GM19463 (cell line): ENCODE data around the gene TMEM161B.
"Not testable (repeated sequence)": the region's sequence is repeated elsewhere in the genome, so short reads cannot be mapped to it uniquely, and the experiment has no call there.

Experiments used
- ATAC-seq: cut with Tn5 transposase; IDR thresholded peaks from one replicate; pipeline ENCODE4 v1.9.1; 2021; ENCODE audit warnings: mild to moderate bottlenecking, moderate library complexity; ENCODE audit not compliant: unreplicated experiment

The TMEM161B gene

DNA sequence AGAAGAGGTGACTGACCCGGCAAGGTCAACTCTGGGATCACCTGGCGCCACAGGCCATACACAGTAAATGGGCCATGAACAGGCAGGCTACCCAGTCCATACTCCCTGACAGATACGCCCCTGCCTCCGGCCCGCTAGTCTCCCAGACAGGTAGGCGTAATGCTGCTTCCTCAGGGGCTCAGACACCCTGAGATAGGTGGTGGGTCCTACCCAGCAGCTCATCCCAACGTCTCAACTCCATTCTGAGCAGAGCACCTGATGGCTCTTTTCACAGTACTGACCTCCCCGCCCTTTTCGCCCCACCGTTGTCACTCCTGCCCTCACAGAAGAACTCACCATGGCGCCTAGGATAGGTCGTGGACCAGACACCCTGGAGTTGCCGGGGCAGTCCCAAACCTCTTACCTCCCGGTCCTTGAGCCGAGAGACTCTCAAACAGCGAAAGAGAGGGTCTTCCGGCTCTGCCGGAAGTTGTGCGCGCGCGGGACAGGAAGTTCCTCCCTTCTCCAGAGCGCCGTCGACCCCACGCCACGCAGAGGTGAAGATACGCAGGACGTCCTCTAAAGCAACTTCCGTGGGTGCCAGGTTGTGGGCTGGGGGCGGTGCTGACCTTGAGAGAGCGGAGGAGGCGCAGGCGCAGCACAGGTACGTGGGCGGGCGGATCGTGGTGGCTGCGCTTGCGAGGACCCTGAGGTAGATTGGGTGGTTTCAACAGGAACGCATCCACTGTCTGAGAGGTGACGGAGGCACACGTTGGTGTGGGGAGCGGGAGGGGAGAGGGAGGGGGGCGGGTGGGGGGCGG, at the start of gene TMEM161B:
TMEM161B (minus strand) TSS at position 461 of the 800 bp plus-strand sequence; CDS start at position 339, 122 bp downstream.
- peak; percentile 100 for ATAC-seq

DNA sequence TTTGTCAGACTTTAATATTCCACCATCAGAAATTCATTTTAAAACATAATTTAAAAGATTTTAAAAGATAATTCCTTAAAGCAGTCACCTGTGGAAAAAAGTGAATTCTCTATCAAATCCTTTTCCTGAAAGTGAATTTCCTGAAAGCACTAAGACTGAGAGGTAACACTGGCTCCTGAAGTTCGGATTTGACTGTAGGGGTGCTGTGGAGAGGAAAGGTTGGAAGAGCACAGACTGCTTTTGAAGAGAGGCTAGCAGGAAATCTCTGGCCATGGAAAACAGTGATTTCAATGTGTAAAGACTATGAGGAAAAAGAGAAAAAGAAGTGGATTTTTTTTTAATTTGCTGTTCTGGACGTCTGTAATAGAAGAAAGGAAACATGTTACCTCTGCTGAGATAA, 35.7 kb upstream of the TMEM161B start:
- no peak for ATAC-seq

DNA sequence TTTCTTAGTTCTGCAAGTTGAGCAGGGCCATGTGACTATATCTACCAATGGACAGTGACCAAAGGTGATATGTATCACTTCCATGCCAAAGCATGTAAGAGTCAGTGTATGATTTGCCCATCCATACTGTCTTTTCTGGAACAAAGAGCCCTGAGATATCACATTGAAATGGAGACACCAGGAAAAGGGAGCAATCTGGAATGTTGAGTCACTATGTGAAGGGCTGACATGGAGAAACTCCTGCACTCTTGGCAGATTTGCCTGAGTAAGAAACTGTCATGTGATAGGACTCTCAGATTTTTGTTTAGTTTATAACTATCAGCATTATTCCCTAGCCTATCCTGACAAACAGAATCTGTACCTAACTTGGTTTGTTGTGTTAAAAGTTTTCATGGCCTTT, 29.8 kb upstream of the TMEM161B start:
- no peak for ATAC-seq

GRCh38 chr5:88290801-88291200, 22.2 kb upstream of the TMEM161B start:
- no peak for ATAC-seq

DNA sequence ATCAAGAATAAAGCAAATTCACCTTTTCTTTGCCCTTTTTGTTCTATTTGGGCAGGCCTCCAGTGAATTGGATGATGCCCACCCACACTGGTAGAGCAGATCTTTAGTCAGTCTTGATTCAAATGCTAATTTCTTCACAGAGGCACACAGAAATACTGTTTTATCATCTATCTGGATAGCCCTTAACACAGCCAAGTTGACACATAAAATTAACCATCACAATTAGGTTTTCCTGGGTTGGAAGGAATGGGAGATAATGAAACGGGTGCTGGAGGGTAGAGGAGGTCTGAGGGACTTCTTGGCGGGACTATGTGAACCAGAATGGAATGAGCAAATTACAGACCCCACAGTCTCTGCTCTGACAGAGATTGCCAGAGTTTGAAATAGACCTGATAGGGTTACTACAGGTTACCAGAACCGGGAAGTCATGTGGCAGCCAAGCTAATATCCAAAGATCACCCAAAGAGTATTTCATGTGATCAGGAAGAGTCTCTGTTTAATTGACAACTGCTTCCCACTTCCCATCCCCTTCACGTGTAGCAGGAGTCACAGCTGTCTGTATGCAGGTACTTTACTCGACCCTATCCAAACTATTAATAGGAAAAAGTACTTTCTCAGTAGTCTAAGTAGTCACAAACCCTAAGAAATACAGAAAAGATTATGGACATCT, 20.0 kb upstream of the TMEM161B start:
- ATAC-seq, result no peak

- ATAC-seq, result no peak
Measured at GRCh38 chr5:88287846-88288527, 19.3 kb upstream of the TMEM161B start.

GRCh38 chr5:88287302-88287701, 18.7 kb upstream of the TMEM161B start:
- ATAC-seq, result no peak

GRCh38 chr5:88283690-88284089, 15.0 kb upstream of the TMEM161B start:
- ATAC-seq, result no peak

- ATAC-seq, result no peak
Measured at GRCh38 chr5:88281322-88281721, 12.7 kb upstream of the TMEM161B start.

DNA sequence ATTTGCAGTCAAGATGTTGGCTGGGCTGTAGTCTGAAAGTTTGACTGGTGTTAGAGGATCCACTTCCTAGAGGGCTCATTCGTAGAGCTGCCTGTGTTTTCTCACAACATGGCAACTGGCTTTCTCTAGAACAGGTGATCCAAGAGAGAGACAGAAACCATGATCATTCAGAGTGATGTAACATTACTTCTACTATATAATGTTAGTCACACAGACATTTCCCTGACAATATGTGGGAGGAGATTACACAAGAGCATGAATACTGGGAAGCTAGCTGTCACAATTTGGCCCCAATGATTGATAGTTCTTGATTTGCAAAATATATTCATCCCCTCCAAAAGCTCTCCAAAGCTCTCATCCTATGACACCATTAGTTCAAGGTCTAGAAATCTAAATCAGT, 10.9 kb upstream of the TMEM161B start:
- no peak for ATAC-seq

- no peak for ATAC-seq
Measured at GRCh38 chr5:88276378-88276777, 7.7 kb upstream of the TMEM161B start.

- ATAC-seq, result no peak
Measured at GRCh38 chr5:88275581-88275980, 6.9 kb upstream of the TMEM161B start.

- ATAC-seq, result peak; percentile 9
Measured at GRCh38 chr5:88269222-88269771, 652 bp upstream of the TMEM161B start.

- ATAC-seq, result not testable (repeated sequence)
Measured at GRCh38 chr5:88264565-88264964, 4.1 kb downstream of the TMEM161B start.

DNA sequence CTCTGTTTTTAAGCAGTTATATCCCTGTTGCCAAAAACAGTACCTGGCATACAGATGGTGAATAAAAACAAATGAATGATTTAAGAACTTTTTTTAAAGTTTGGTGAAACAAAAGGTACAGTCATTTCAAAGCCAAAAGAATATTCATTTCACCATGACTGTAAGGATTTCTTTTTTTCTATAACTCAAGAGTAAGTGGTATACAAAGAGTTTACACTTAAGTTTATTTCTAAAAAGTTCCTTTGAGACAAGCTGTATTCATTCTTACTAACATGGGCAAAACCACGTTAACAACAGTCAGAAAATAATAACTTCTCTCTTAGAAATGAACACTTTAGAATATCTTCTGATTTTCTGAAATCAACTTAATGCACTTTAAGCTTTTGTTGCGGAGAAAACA, 5.3 kb downstream of the TMEM161B start:
- ATAC-seq, result no peak

GRCh38 chr5:88262116-88262515, 6.5 kb downstream of the TMEM161B start:
- ATAC-seq, result no peak

DNA sequence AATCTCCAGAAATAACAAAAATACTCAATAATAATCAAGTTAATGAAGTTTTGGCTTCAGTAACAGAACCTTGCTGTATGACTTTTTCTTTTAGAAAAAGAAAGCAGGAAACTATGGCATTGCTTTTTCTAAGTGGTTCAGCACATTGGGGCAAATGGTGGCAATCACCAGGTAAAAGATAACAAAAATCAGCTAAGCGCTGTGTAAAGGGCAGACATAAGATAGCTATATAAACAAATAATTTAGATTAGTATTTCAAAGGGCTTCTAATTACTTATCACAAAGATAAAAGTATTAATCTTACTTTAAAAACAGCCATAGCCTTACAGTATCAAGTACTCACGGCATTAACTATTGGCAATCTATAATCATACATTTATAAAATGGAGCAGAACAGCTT, 10.0 kb downstream of the TMEM161B start:
- no peak for ATAC-seq

- ATAC-seq, result no peak
Measured at GRCh38 chr5:88256872-88257271, 11.8 kb downstream of the TMEM161B start.

GRCh38 chr5:88256037-88256436, 12.6 kb downstream of the TMEM161B start:
- no peak for ATAC-seq

GRCh38 chr5:88254320-88254719, 14.3 kb downstream of the TMEM161B start:
- ATAC-seq, result no peak

- peak; percentile 81 for ATAC-seq
Measured at GRCh38 chr5:88251048-88251711, 17.5 kb downstream of the TMEM161B start.
